GM21737 (cell line): ENCODE data around the gene DGKD.
"Not testable (repeated sequence)": the region's sequence is repeated elsewhere in the genome, so short reads cannot be mapped to it uniquely, and the experiment has no call there.

Source experiments
- ATAC-seq: cut with Tn5 transposase; IDR thresholded peaks from one replicate; pipeline ENCODE4 v1.9.1; 2021; ENCODE audit warnings: mild to moderate bottlenecking, moderate library complexity; ENCODE audit not compliant: unreplicated experiment

The DGKD gene

DNA sequence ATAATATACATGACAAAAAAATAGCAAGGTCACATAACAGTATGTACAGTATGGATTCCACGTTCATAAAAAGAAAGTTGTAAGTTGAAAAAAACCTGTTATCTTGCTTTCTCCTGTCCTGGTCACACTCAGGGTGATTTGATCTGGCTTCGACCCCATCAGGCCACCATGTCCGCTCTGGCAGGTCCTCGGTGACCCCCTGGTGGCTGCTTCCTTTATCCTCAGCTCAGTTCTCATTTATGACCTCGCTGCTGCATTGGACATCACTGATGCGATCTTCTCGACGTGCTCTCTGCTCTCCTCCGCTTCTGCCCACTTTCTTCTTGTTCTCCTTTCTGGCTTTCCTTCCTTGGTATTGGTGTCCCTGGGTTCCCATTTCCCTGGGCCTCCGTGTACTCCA, 29.7 kb downstream of the DGKD start:
- no peak for ATAC-seq

DNA sequence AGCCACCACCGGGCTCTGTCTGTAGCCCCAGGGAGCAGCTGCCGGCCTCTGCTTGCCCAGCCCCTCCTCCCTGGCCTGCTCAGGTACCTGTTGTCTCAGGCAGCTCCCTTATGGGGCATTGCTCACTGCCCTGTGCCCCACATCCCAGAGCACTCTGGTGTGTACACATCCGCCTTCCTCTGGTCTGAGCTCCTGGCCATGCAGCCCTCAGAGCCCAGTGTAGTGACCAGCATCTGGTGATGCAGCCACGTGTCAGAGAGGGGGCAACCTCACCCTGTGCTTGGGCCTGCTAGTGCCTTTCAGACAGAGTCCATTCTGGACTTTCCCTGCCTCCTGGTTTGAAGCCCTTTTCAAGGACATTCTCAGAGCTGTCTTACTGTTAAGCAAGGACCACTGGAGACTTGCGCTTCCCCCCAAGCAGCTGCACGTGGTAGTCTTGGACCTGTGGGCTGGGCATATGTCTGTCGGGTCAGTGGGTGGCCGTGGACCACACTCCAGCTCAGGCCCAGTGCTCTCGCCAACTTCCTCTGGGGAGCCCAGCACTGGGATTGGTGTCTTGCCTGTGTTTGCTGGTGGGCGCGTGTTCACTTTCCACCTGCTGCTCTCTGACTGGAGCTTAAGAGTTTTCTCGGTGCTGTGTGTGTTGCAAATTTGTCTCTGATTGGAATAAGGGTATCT, 30.7 kb downstream of the DGKD start:
- ATAC-seq: peak; percentile 13

DNA sequence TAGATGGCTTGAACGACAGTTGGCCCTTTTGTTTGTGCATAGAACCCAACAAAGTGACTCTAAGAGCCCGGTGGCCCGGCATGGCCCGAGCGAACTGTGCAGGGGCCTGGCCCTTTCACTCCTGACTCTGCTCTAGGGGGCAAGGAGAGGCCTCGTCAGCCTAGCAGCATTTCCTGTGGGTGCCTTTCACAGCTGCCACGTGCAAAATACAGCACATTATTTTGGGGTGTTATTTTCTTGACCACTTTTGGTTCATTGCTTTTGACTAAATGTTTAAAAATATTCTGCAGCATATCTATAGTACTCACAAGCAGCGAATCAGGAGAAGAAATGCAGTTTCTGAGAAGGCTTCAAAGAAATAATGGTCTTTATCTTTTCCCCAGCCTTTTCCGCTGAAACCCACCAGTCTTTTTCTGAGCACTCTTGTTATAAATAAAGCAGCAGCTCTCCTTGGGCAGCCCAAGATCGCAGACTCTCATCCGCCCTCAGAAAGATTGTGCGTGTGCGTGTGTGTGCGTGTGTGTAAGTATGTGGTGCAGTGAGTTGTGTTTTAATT, 31.3 kb downstream of the DGKD start:
- ATAC-seq: peak; percentile 63

DNA sequence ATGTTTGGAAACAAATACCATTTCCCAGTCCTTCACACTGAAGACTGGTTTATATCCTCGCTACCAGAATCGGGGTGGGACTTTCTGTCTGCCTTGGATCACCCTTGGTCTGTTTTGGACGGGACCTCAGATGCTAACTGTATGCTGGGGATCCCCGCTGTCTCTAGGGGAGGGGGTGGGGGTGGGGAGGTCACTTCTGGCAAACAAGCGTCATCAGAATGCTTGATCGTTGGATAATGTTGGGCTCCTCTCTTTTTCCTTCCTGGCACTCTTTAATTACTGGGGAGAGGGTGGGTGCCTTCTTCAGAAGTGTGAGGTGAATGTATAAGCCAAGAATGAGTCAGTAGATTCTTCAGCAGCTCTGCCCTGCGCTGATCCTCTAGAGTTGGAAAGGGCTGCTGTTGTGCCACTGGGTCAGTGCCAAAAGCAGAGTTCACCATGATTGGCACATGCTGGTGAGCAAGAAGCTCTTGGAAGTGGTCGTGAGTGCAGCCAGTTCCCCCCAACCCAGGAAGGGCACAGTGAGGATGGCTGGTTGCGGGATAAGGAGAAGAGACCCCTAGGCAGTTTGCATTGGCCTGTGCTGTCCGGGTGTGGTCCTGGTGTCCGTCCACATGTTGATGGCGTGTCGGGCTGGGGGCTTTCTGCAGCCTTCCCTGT, 32.2 kb downstream of the DGKD start:
- ATAC-seq: no peak

GRCh38 chr2:233387225-233387624, 32.9 kb downstream of the DGKD start:
- no peak for ATAC-seq

GRCh38 chr2:233387667-233388528, 33.6 kb downstream of the DGKD start:
- no peak for ATAC-seq

DNA sequence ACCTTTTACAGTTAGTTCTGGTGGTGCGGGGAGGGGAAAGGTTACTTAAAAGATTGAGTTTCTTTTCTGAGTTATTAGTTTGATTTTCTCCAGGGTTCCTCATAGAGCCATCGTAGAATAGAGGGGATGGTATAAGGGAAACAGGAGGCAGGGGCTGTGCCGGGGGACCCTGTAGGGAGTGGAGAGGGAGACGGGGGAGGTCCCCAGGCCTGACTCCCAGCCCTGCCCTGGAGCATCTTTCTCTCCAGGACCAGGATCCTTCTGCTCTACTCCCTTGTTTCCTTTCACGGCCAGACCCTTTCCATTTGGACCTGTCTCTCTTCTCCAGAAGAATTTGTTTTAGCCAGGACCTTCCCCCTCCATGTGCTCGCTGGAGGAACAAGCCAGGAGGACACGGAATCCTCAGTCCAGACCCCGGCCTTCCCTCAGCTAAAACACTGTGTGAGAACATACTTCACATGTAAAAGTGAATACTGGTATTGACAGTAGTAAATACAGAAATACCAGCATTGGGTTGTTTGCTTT, 35.4 kb downstream of the DGKD start:
- ATAC-seq: no peak

DNA sequence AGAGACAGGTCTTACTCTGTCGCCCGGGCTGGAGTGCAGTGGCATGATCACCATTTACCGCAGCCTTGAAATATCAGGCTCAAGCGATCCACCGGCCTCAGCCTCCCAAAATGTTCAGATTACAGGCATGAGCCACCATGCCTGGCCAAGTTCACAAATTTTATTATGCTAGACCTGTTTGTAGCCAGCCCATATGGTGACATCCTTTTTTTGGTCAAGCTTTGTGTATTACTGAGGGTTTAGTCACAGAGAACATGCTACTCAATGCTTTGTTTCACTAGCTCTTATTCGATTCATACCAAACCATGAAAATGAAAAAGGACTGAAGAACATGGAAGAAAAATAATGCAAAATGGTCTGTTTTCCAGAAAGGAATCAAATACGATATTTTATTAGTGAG, 41.4 kb downstream of the DGKD start:
- no peak for ATAC-seq

DNA sequence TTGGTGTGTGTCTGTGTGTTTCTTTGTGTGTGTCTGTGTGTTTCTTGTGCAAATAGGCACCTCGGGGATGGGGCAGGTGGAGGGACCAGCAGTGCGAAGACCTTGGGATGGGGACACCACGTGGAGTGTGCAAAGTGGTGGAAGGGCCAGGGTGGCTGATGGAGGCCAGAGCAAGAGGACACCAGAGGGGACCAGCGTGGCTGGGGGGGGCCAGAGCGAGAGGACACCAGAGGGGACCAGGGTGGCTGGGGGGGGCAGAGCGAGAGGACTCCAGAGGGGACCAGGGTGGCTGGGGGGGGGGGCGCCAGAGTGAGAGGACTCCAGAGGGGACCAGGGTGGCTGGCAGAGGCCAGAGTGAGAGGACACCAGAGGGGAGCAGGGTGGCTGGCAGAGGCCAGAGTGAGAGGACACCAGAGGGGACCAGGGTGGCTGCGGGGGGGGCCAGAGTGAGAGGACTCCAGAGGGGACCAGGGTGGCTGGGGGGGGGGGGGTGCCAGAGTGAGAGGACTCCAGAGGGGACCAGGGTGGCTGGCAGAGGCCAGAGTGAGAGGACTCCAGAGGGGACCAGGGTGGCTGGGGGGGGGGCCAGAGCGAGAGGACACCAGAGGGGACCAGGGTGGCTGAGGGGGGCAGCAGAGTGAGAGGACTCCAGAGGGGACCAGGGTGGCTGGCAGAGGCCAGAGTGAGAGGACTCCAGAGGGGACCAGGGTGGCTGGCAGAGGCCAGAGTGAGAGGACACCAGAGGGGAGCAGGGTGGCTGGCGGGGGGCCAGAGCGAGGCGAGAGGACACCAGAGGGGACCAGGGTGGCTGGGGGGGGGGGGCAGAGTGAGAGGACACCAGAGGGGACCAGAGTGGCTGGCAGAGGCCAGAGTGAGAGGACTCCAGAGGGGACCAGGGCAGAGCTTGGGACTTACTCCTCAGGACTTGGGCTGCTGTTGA, 42.7 kb downstream of the DGKD start:
- not testable (repeated sequence) for ATAC-seq

DNA sequence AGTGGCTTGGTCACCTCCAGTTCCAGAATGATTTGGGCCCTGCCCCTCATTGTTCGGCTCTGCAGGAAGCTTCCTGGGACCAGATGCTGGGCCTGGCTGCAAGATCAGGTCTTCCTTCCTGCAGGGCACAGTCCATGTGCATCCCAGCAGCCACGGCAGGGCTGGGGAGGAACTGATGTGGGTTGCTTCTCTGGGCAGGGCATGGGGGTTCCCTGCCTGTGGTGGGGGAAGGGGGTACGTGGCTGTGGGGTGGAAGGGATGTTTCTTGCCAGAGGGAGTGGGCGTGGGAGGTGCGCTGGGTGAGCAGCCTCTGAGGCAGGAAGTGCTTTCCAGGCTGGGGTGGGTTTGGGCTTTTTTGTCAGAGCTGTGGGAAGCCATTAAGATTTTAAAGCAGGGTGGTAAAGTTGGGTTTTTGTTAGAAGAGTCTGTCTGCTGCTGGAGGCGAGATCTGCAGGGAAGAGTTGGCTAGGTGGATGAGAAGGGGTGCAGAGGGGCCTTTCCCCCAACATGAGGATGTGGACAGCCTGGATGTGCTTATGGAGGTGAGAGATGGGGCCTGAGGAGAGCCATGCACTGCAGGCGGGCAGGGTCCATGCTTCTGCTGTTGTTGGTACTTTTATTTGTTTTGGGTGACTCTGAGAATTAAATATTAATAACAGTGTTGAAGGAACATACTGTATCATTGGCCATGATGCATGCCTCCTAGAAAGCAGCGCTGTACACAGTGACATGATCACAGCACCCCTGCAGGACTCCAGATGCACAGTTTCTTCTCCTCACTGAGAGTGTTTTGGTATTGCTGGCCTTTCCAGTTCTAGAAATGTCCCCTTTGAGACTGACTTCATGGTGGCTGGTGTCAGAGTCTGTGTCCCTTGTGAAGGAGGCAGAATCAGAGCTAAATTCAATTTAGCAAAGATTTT, 45.3 kb downstream of the DGKD start:
- ATAC-seq: no peak

DNA sequence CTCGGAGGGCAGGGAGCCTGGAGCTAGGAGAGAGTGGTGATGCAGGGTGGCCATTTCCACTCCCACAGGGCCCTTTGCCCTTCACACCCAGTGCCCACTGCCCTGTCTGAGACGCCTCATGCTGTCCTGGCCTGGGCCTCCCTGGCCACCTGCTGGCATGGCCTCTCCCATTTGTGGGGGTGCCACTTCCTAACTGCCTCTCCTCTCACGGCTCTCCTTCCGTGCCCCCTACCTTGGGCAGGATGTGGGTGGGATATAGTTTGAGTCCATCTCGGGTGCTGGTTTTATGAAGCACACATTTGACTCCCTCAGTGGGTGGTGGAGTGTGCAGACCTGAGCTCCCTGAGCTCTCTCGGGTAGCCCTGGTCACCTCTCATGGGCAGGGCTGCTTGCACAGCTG, 46.0 kb downstream of the DGKD start:
- no peak for ATAC-seq

GRCh38 chr2:233400961-233401360, 46.7 kb downstream of the DGKD start:
- no peak for ATAC-seq

GRCh38 chr2:233402346-233402745, 48.1 kb downstream of the DGKD start:
- no peak for ATAC-seq

- no peak for ATAC-seq
These were observed 48.5 kb downstream of the DGKD start for GRCh38 chr2:233402789-233403188.

GRCh38 chr2:233404222-233404621, 49.9 kb downstream of the DGKD start:
- ATAC-seq: no peak

DNA sequence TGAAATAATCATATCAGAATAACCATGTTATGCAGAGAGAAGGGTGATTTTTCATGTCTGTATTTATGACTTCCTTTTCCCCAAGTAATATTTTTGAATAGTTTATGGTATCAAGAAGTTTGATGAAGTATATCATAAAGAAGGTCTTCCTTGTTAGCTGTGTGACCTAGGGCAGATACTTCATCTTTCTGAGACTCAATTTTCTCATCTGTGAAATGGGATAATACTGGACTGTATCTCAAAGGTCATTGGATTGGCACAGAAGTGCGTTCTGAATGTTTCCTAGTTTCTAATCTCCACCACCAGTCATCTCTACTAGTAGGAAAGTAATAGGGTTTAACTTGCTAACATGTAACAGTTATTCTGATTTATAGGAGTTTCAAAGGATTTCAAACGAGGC, 52.6 kb downstream of the DGKD start:
- ATAC-seq: no peak

DNA sequence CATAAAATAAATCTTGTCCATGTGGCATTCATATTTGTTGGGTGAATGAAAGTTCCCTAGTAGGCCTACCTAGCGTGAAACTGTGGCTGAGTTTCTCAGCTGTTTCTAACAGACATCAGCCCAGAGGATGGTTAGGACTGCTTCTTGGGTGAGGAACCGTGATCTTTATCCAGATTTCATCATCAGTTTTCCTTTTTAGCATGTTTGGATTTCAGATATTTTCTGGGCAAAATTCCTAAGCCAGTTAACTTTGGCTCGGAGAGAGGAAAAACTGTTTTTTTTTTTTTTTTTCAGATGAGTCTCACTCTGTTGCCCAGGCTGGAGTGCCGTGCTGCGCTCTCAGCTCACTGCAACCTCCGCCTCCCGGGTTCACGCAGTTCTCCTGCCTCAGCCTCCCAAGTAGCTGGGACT, 53.5 kb downstream of the DGKD start:
- no peak for ATAC-seq

- no peak for ATAC-seq
These were observed 54.3 kb downstream of the DGKD start for GRCh38 chr2:233408366-233409285.
